Left lung (tissue), 10 donors: ENCODE measurements around the gene MAMLD1. TPM values are rescaled to one million over a fixed set of nuclear protein-coding genes. Genes with fewer than 3 reads are reported as not detected.

ENCODE experiments used
- ATAC-seq: fragments of 200-7000 bp; cut with Tn5 transposase; one replicate; pipeline ENCODE4 v1.9.1; 2020; ENCODE audit warnings: moderate library complexity
- DNase-seq, 4 donors: peaks; one replicate each; pipeline ENCODE4 v3.0.0-alpha.2; 2013 to 2020
- H3K27ac ChIP-seq, 2 donors: fragments of 200-600 bp; sonication (generic) in 1 of 2; one replicate each; pipeline versions ENCODE4 v1.5.0 to v1.8.0; 2020 to 2021
- H3K27me3 ChIP-seq, 2 donors: fragments of 200-600 bp; sonication (generic) in 1 of 2; one replicate each; pipeline versions ENCODE4 v1.5.0 to v1.8.0; 2020 to 2021
- H3K36me3 ChIP-seq, 2 donors: fragments of 200-600 bp; sonication (generic) in 1 of 2; one replicate each; pipeline versions ENCODE4 v1.5.0 to v1.8.0; 2020 to 2021
- H3K4me1 ChIP-seq, 2 donors: fragments of 200-600 bp; one replicate each; pipeline ENCODE4 v1.8.0; 2021
- H3K4me3 ChIP-seq, 2 donors: fragments of 200-600 bp; sonication (generic) in 1 of 2; one replicate each; pipeline versions ENCODE4 v1.5.0 to v1.8.0; 2020 to 2021; ENCODE audit warnings: mild to moderate bottlenecking in 1 of 2
- H3K9me3 ChIP-seq, 2 donors: fragments of 200-600 bp; sonication (generic) in 1 of 2; one replicate each; pipeline versions ENCODE4 v1.5.0 to v1.8.0; 2020 to 2021
- intact Hi-C, 2 donors: fragments of 100-400 bp; cut with DNase I; formaldehyde crosslinking; loops; one replicate each; pipeline versions ENCODE4 v1.11.2 to v1.14.2; 2022
- polyA plus RNA-seq, 6 donors: library from polyadenylated mRNA; unstranded; fragments of 120-200 nt; gene quantifications; one replicate each; pipeline ENCODE4 v1.2.1, GENCODE V29; 2013; ENCODE audit not compliant: insufficient read length in 6 of 6
- total RNA-seq, 2 donors: library from RNA; stranded (reverse); fragmentation: NEBNext Ultra II Directional; extraction: Animal tissue kit (Norgen Biotek cat#: 25700); gene quantifications; one replicate each; pipeline ENCODE4 v1.2.1, GENCODE V29; 2021
- TF ChIP-seq, protein P1 (sequence below), 2 donors: fragments of 200-600 bp; sonication (generic) in 1 of 2; IDR thresholded peaks; one replicate each; pipeline versions ENCODE4 v1.5.0 to v1.8.0; 2021; ENCODE audit warnings: antibody characterized with exemption in 2 of 2
- donor health status: DM: no; HTN: yes; CAD: no.
- donor health status: DM: no; HTN: no; CAD: no.

Gene MAMLD1
- total and polyA plus RNA-seq, 8 donors = 3.6 to 18.4 (median 14.6) TPM

DNA sequence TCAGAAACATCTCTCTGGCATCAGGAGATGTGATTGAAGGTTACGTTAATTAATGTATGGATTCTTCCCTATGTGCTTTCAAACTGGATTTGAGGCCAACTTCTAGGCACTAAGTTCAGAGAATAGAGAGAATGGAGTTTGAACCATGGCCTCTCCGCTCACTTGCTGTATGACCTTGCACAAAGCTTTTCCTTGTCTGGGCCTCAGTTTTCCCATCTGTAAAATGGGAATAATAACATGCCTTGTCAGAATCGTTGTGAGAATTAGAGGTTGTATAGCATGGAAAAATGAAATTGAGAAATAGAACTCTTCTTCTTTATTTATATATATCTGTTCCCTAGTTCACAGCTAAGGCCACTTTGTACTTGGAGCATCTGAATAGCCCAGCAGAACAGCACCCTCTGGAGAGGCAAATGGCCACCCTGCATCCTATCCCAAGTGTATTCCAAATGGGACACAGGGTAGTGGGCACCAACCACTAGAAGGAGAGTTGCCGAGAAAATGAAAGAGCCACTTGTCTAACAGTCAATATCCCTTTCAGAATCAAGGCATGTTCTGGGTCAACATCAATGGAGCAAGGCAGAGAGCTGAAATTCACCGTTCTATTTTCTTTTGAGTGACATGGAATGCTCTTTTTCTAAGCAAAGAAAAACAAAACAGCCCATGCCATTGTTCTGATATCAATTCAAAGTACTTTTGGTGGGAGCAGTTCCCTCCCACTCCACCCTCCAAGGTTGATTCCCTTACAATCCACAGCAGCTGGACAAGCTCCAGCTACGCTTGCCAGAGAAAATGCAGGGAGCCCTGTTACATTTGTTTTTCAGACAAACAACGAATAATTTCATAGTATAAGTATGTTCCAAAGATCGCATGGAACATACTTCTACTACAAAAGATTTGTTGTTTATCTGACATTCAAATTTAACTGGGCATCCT is 182.0 kb downstream of the MAMLD1 start:
- Histone ChIP-seq H3K27me3 (no peaks in the 10 kb centered on the region), H3K36me3 (no peaks in the 10 kb centered on the region), H3K4me1 (peaks cover 0 to 9% of the 10 kb centered on the region in 2 donors), H3K9me3 (no peaks in the 10 kb centered on the region), H3K4me3 (no peak overlapping the region), H3K27ac (no peak overlapping the region)
- ATAC-seq (no peak), DNase-seq (no peak)
- TF ChIP-seq, protein P1, sequence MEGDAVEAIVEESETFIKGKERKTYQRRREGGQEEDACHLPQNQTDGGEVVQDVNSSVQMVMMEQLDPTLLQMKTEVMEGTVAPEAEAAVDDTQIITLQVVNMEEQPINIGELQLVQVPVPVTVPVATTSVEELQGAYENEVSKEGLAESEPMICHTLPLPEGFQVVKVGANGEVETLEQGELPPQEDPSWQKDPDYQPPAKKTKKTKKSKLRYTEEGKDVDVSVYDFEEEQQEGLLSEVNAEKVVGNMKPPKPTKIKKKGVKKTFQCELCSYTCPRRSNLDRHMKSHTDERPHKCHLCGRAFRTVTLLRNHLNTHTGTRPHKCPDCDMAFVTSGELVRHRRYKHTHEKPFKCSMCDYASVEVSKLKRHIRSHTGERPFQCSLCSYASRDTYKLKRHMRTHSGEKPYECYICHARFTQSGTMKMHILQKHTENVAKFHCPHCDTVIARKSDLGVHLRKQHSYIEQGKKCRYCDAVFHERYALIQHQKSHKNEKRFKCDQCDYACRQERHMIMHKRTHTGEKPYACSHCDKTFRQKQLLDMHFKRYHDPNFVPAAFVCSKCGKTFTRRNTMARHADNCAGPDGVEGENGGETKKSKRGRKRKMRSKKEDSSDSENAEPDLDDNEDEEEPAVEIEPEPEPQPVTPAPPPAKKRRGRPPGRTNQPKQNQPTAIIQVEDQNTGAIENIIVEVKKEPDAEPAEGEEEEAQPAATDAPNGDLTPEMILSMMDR (IDR thresholded peaks at IDR 0.05) = no peak
- intact Hi-C loops = no loop called here

- ATAC-seq (no peak), DNase-seq (no peak)
- Histone ChIP-seq H3K27ac (peak overlapping the region; percentile 74 to 80), H3K27me3 (no peaks in the 10 kb centered on the region), H3K9me3 (no peaks in the 10 kb centered on the region), H3K4me3 (no peak overlapping the region), H3K36me3 (no peaks in the 10 kb centered on the region), H3K4me1 (peaks cover 0 to 9% of the 10 kb centered on the region in 2 donors)
- intact Hi-C loops = no loop called here
- TF ChIP-seq, protein P1 (IDR thresholded peaks at IDR 0.05) = no peak
These were observed 183.6 kb downstream of the MAMLD1 start for GRCh38 chrX:150546711-150547153.

DNA sequence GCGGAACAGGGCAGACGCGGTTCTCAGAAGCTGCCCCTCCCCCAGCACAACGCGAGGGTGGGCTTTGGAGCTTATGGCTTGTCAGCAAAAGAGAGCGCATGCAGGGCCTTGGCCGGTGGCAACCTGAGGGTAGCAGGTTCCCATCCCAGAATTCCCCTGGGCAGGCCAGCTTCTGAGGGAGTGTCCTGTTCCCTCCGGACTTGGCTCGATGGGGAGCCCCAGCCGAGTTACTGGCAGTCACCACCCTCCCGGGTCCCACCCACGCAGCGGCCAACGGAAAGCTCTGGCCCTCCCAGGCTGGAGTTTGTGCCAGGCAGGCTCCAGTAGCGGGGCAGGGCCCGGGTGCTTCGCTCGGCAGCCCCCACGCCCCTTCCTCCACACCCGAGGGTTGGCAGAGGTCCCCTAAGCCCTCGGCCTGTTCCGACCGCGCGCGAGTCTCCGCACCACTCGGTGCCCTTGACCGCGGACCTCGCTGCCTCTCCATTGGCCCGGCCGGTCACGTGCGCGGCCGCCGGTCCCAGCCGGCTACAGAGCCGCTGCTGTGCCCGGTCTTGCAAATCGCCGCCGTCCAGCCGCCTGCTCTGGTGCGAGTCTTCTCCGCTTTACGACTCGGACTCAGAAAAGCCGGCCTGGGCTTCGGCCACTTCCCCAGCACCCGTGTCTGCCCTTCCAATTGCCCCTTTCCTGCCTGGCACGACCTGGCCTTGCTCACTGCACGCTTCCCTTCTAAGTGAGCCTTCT is 184.4 kb downstream of the MAMLD1 start:
- H3K4me1 ChIP-seq = peaks cover 0 to 9% of the 10 kb centered on the region in 2 donors
- H3K27ac ChIP-seq = peak overlapping the region; percentile 74 to 80
- peak overlapping the region; percentile 31 to 32 for H3K4me3 ChIP-seq
- no peaks in the 10 kb centered on the region for H3K27me3 ChIP-seq
- TF ChIP-seq, protein P1 (IDR thresholded peaks at IDR 0.05) = no peak
- intact Hi-C loops = no loop called here
- DNase-seq (peak; percentile 35 to 94 (median 70)), ATAC-seq (peak; percentile 97)
- no peaks in the 10 kb centered on the region for H3K36me3 ChIP-seq
- no peaks in the 10 kb centered on the region for H3K9me3 ChIP-seq

DNA sequence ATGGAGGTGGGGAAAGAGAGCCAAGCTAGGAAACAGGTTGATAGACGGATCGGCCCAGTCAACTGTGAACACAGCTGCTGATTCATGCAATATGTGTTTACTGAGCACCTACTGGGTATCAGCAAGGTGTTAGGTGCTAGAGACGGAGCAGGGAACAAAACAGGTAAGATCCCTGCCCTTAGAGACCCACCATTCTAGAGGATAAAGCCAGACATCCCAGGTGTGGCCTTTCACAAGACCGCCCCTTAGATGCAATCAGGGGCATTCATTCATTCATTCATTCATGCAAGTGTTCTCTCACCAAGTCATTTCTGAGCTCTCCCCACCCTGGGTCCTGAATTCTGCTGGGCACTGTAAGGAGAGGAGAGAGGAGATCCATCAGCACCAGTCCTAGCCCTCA is 185.1 kb downstream of the MAMLD1 start:
- no peaks in the 10 kb centered on the region for H3K9me3 ChIP-seq
- H3K27ac ChIP-seq = peak overlapping the region; percentile 74 to 80
- H3K4me1 ChIP-seq = peaks cover 0 to 9% of the 10 kb centered on the region in 2 donors
- TF ChIP-seq, protein P1 (IDR thresholded peaks at IDR 0.05) = no peak
- intact Hi-C loops = no loop called here
- H3K27me3 ChIP-seq = no peaks in the 10 kb centered on the region
- H3K36me3 ChIP-seq = no peaks in the 10 kb centered on the region
- ATAC-seq (no peak), DNase-seq (no peak)
- H3K4me3 ChIP-seq = peak overlapping the region in 1 of 2 donors; percentile 32

DNA sequence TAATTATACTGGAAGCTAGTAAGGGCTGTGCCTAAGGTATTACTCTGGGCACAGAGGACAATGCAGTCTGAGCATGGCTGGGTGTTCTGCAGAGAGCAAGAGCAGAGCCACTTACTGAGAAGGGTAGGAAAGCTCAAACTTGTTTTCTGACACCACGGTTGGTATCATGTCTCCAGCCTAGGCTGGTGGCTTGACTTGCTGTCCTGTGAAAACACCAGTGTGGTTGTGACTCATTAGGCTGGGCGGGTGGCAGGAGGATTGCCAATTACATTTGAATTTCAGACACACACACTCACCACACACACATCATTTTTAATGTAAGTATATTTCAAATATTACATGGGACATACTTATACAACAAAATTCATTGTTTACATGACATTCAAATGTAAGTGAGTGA is 185.6 kb downstream of the MAMLD1 start:
- intact Hi-C loops = no loop called here
- TF ChIP-seq, protein P1 (IDR thresholded peaks at IDR 0.05) = no peak
- DNase-seq (no peak), ATAC-seq (no peak)
- H3K27me3 ChIP-seq = no peaks in the 10 kb centered on the region
- H3K27ac ChIP-seq = no peak overlapping the region
- H3K4me1 ChIP-seq = peaks cover 0 to 9% of the 10 kb centered on the region in 2 donors
- H3K4me3 ChIP-seq = no peak overlapping the region
- H3K36me3 ChIP-seq = no peaks in the 10 kb centered on the region
- H3K9me3 ChIP-seq = no peaks in the 10 kb centered on the region
